GM12892 (cell line): ENCODE measurements around the gene APLNR.

Source experiments
- POLR2A ChIP-seq: IDR thresholded peaks from 2 replicates; pipeline ENCODE4 v1.6.1; 2011; ENCODE audit warnings: low read depth, low read length, control low read depth
- POLR2AphosphoS5 ChIP-seq: IDR thresholded peaks from 2 replicates; pipeline ENCODE4 v1.6.1; 2011; ENCODE audit warnings: low read depth, low read length, control low read depth
- TAF1 ChIP-seq: IDR thresholded peaks from 2 replicates; pipeline ENCODE4 v1.6.1; 2011; ENCODE audit warnings: low read depth, mild to moderate bottlenecking, control low read depth, low read length, borderline replicate concordance

DNA sequence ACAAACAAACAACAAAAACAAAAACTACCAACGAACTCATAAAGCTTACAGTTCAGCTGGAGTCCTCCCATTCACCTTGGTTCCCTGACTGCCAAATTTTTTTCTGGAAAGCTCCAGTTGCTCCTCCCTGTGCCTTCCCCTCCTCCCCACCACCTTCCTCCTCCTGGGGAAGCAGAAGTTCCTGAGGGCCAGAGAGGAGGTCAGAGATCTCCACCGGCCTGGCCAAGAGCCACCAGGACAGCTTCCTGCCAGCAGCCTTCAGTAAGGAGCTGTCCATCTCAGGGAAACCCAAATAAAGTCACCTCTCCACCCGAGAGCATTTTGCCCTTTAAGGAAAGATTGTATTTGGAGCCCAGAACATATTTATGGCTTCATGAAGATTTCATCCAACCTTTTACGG is 20.0 kb downstream of the APLNR start:
- TF ChIP-seq TAF1, result no peak
- TF ChIP-seq POLR2AphosphoS5, result no peak
- no peak for TF ChIP-seq POLR2A
